HCT116 (cell line): ENCODE measurements around the gene CWC22. TPM values are rescaled to one million over a fixed set of nuclear protein-coding genes. Genes with fewer than 3 reads are reported as not detected.
A peak's percentile ranks its signal among the peaks of the same experiment; 100 is the strongest.

ENCODE experiments used
- ATAC-seq: fragments of 200-7000 bp; cut with Tn5 transposase; 2 replicates; pipeline ENCODE4 v1.9.1; 2020; ENCODE audit warnings: mild to moderate bottlenecking, moderate library complexity
- BruUV-seq: library from RNA; stranded (reverse); fragments of 400-500 nt; replicated peaks from 2 replicates; lab custom pipeline; 2021; lab: Mats Ljungman, UMichigan
- CTCF ChIA-PET: fragments of 300-600 bp; sonication (Branson Sonifier 250); formaldehyde crosslinking; loops from one replicate; lab custom pipeline; 2021; ENCODE audit warnings: antibody characterized with exemption; lab: Charles Lee
- POLR2A ChIA-PET: fragments of 300-600, 350-600 bp; sonication (Branson Sonifier 250); formaldehyde crosslinking; loops from one replicate; lab custom pipeline; 2021; ENCODE audit warnings: antibody characterized with exemption; lab: Charles Lee
- RAD21 ChIA-PET, 2 experiments: fragments of 300-600 bp; sonication (Branson Sonifier 250); formaldehyde crosslinking; loops; one replicate each; lab custom pipeline; 2023; ENCODE audit warnings: low total read pairs in 2 of 2; ENCODE audit not compliant: uncharacterized antibody in 2 of 2, unreplicated experiment in 2 of 2, low non-redundant PET in 1 of 2; lab: Charles Lee
- DNase-seq: peaks from one replicate; pipeline ENCODE4 v3.0.0-alpha.2; 2010; ENCODE audit warnings: low read depth, low spot score
- H2AFZ ChIP-seq: fragments of 200-600 bp; shearing (Covaris generic), sonication (generic); 2 replicates; pipeline ENCODE4 v1.6.1; 2017; ENCODE audit warnings: low read depth, mixed run types, mixed read lengths, antibody characterized with exemption, low read length; ENCODE audit not compliant: poor library complexity, severe bottlenecking
- H3K27ac ChIP-seq: 2 replicates; pipeline ENCODE4 v1.5.1; 2012; ENCODE audit warnings: low read depth, low read length
- H3K27me3 ChIP-seq: fragments of 200-600 bp; sonication (generic); 2 replicates; pipeline ENCODE4 v1.6.1; 2016; ENCODE audit warnings: mixed run types, low read length, mixed read lengths; ENCODE audit not compliant: insufficient read depth
- H3K36me3 ChIP-seq, 2 experiments: fragments of 200-500 bp in 1 of 2; fragments of 200-600 bp in 1 of 2; sonication (Bioruptor generic) in 1 of 2; sonication (generic) in 1 of 2; 2 replicates each; pipeline versions ENCODE4 v1.5.1 to v1.6.1; 2014 to 2016; ENCODE audit warnings: low read length in 2 of 2, inconsistent platforms in 1 of 2, mixed read lengths in 1 of 2, mixed run types in 1 of 2; ENCODE audit not compliant: insufficient read depth in 2 of 2, control insufficient read depth in 1 of 2
- H3K4me1 ChIP-seq, 2 experiments: fragments of 200-600 bp in 1 of 2; sonication (generic) in 1 of 2; 2 replicates each; pipeline versions ENCODE4 v1.5.1 to v1.6.1; 2012 to 2017; ENCODE audit warnings: low read length in 2 of 2, inconsistent platforms in 1 of 2, mild to moderate bottlenecking in 1 of 2, mixed read lengths in 1 of 2, mixed run types in 1 of 2, moderate library complexity in 1 of 2; ENCODE audit not compliant: insufficient read depth in 2 of 2, control insufficient read depth in 1 of 2
- H3K4me2 ChIP-seq: fragments of 200-600 bp; sonication (generic); 2 replicates; pipeline ENCODE4 v1.6.1; 2017; ENCODE audit warnings: mixed run types, low read length, mixed read lengths
- H3K4me3 ChIP-seq, 2 experiments: fragments of 200-600 bp in 1 of 2; sonication (generic) in 1 of 2; replicated peaks in 1 of 2; 2 replicates each; pipeline ENCODE4 v1.5.1; 2011 to 2016; ENCODE audit warnings: low read length in 2 of 2, control low read depth in 1 of 2, low read depth in 1 of 2, mild to moderate bottlenecking in 1 of 2, mixed read lengths in 1 of 2, mixed run types in 1 of 2
- H3K79me2 ChIP-seq: fragments of 200-600 bp; sonication (generic); 2 replicates; pipeline ENCODE4 v1.6.1; 2017; ENCODE audit warnings: mild to moderate bottlenecking, mixed run types, low read length, moderate library complexity, mixed read lengths; ENCODE audit not compliant: insufficient read depth
- H3K9ac ChIP-seq: fragments of 200-600 bp; sonication (generic); 2 replicates; pipeline ENCODE4 v1.6.1; 2016; ENCODE audit warnings: low read length, mixed read lengths
- H3K9me2 ChIP-seq: fragments of 200-600 bp; sonication (generic), shearing (Covaris generic); 2 replicates; pipeline ENCODE4 v1.6.1; 2017; ENCODE audit warnings: mixed run types, mild to moderate bottlenecking, moderate library complexity; ENCODE audit not compliant: insufficient read depth
- H3K9me3 ChIP-seq, 2 experiments: fragments of 200-500 bp in 1 of 2; fragments of 200-600 bp in 1 of 2; sonication (Bioruptor generic) in 1 of 2; sonication (generic) in 1 of 2; 2 replicates each; pipeline ENCODE4 v1.6.1; 2014 to 2017; ENCODE audit warnings: low read length in 2 of 2, mixed read lengths in 2 of 2, inconsistent platforms in 1 of 2, low read depth in 1 of 2, mild to moderate bottlenecking in 1 of 2, mixed run types in 1 of 2, moderate library complexity in 1 of 2; ENCODE audit not compliant: control insufficient read depth in 1 of 2, insufficient read depth in 1 of 2
- H4K20me1 ChIP-seq: fragments of 200-600 bp; sonication (generic), shearing (Covaris generic); 2 replicates; pipeline ENCODE4 v1.6.1; 2017; ENCODE audit warnings: mixed run types, mild to moderate bottlenecking, moderate library complexity; ENCODE audit not compliant: insufficient read depth
- ATF3 ChIP-seq: IDR thresholded peaks from 2 replicates; pipeline ENCODE4 v1.6.1; 2012
- CBX3 ChIP-seq: IDR thresholded peaks from 2 replicates; pipeline ENCODE4 v1.6.1; 2012; ENCODE audit warnings: low read depth
- CTCF ChIP-seq, 3 experiments: fragments of 200-600 bp in 1 of 3; sonication (generic) in 1 of 3; IDR thresholded peaks in 2 of 3; conservative IDR thresholded peaks in 1 of 3; 2 replicates each; pipeline ENCODE4 v1.5.1; 2012 to 2017; ENCODE audit warnings: low read depth in 2 of 3, low read length in 2 of 3, antibody characterized with exemption in 1 of 3, borderline replicate concordance in 1 of 3, control low read depth in 1 of 3, mild to moderate bottlenecking in 1 of 3, mixed read lengths in 1 of 3, mixed run types in 1 of 3, moderate library complexity in 1 of 3; ENCODE audit not compliant: insufficient read depth in 1 of 3
- EZH2 ChIP-seq: fragments of 200-600 bp; sonication (generic); IDR thresholded peaks from 2 replicates; pipeline ENCODE4 v1.6.1; 2017; ENCODE audit warnings: antibody characterized with exemption, mixed run types
- FOSL1 ChIP-seq: IDR thresholded peaks from 2 replicates; pipeline ENCODE4 v1.6.1; 2012; ENCODE audit warnings: low read depth
- JUND ChIP-seq: IDR thresholded peaks from 2 replicates; pipeline ENCODE4 v1.6.1; 2012
- RAD21 ChIP-seq: IDR thresholded peaks from 2 replicates; pipeline ENCODE4 v1.6.1; 2012; ENCODE audit warnings: low read depth, mild to moderate bottlenecking
- REST ChIP-seq: IDR thresholded peaks from 2 replicates; pipeline ENCODE4 v1.6.1; 2012; ENCODE audit warnings: low read depth
- SIN3A ChIP-seq: IDR thresholded peaks from 2 replicates; pipeline ENCODE4 v1.6.1; 2012; ENCODE audit warnings: low read depth
- SRF ChIP-seq: IDR thresholded peaks from 2 replicates; pipeline ENCODE4 v1.6.1; 2012; ENCODE audit warnings: low read depth
- TCF7L2 ChIP-seq: IDR thresholded peaks from 2 replicates; pipeline ENCODE4 v1.7.0; 2011; ENCODE audit warnings: borderline replicate concordance, inconsistent platforms; ENCODE audit not compliant: insufficient read depth, insufficient read length; ENCODE audit errors: extremely low read depth
- YY1 ChIP-seq: IDR thresholded peaks from 2 replicates; pipeline ENCODE4 v1.6.1; 2011; ENCODE audit warnings: low read length, low read depth, moderate library complexity, mild to moderate bottlenecking; ENCODE audit not compliant: insufficient replicate concordance; ENCODE audit errors: extremely low read depth
- ZFX ChIP-seq: fragments of 450-650 bp; IDR thresholded peaks from 2 replicates; pipeline ENCODE4 v1.6.1; 2017
- ZNF274 ChIP-seq: fragments of 200-500 bp; sonication (Bioruptor generic); IDR thresholded peaks from 2 replicates; pipeline ENCODE4 v1.6.1; 2014; ENCODE audit warnings: mild to moderate bottlenecking, low read depth, low read length, inconsistent platforms
- intact Hi-C: fragments of 100-400 bp; cut with micrococcal nuclease; formaldehyde crosslinking; loops from 2 replicates; pipeline ENCODE4 v1.10.0; 2022
- total RNA-seq: library from RNA; stranded (reverse); gene quantifications from one replicate; pipeline ENCODE4 v1.2.1, GENCODE V29; 2021; ENCODE audit not compliant: unreplicated experiment

The CWC22 gene
- total RNA-seq, 1 experiment from 2014 or later = 24.7 TPM

- DNase-seq (no peak), ATAC-seq (peak; percentile 42; the same call in 1 of the 2 replicates)
- H3K9ac ChIP-seq = no peak overlapping the region
- TF ChIP-seq RAD21 = no peak
- intact Hi-C loops = no loop called here
- H3K4me2 ChIP-seq = peak overlapping the region; percentile 21
- H3K27me3 ChIP-seq = no peaks in the 10 kb centered on the region
- H3K9me2 ChIP-seq = no peaks in the 10 kb centered on the region
- H3K4me3 ChIP-seq = no peak overlapping the region
- RAD21 ChIA-PET = no interaction called here
- CTCF ChIA-PET = no interaction called here
- no peak overlapping the region for H3K27ac ChIP-seq
- POLR2A ChIA-PET = no interaction called here
- no TSS peak for BruUV-seq
- no peaks in the 10 kb centered on the region for H4K20me1 ChIP-seq
- H3K9me3 ChIP-seq = no peaks in the 10 kb centered on the region
- no peak overlapping the region for H2AFZ ChIP-seq
- no peaks in the 10 kb centered on the region for H3K79me2 ChIP-seq
- H3K4me1 ChIP-seq = peaks cover 8 to 10% of the 10 kb centered on the region in 2 experiments; a peak in 2 of 4 replicates
- H3K36me3 ChIP-seq = no peaks in the 10 kb centered on the region
Observed at GRCh38 chr2:180033993-180034894, 27.1 kb upstream of the CWC22 start.

- Histone ChIP-seq H3K9me3 (0 out of 4 replicates have a peak, but pooled peaks cover 0 to 3% of the 10 kb centered on the region in 2 experiments), H3K27ac (no peak overlapping the region), H2AFZ (no peak overlapping the region), H3K4me2 (no peak overlapping the region), H3K27me3 (no peaks in the 10 kb centered on the region), H3K9ac (no peak overlapping the region), H3K79me2 (no peaks in the 10 kb centered on the region), H3K4me1 (peaks cover 8 to 9% of the 10 kb centered on the region in 2 experiments; a peak in 2 of 4 replicates), H3K9me2 (no peaks in the 10 kb centered on the region), H3K36me3 (no peaks in the 10 kb centered on the region), H3K4me3 (no peak overlapping the region), H4K20me1 (no peaks in the 10 kb centered on the region)
- ChIA-PET CTCF (no interaction called here), RAD21 (no interaction called here), POLR2A (no interaction called here)
- BruUV-seq = no TSS peak
- ATAC-seq = no peak
- intact Hi-C loops = no loop called here
- no peak for DNase-seq
- TF ChIP-seq CTCF (IDR thresholded peaks at IDR 0.05 in 2 of 3, conservative IDR thresholded peaks at IDR 0.05 in 1 of 3; ENCODE audit: borderline replicate concordance in 1 of 3, insufficient read depth in 1 of 3, low read depth in 2 of 3, low read length in 2 of 3) = no peak
- TF ChIP-seq SIN3A = no peak
- TF ChIP-seq REST = no peak
- TF ChIP-seq ATF3 = no peak
- TF ChIP-seq CBX3 = no peak
- TF ChIP-seq RAD21 = no peak
- TF ChIP-seq EZH2 = no peak
- TF ChIP-seq JUND = no peak
- TF ChIP-seq ZFX = no peak
- TF ChIP-seq SRF = no peak
- TF ChIP-seq ZNF274 = no peak
- TF ChIP-seq FOSL1 = no peak
- TF ChIP-seq TCF7L2 = no peak
- no peak for TF ChIP-seq YY1
Observed at GRCh38 chr2:180029575-180029974, 22.5 kb upstream of the CWC22 start.
